ENCODE results near the gene MRPL49. TPM values are rescaled to one million over a fixed set of nuclear protein-coding genes. Genes with fewer than 3 reads are reported as not detected.

MRPL49 gene
- total RNA-seq, 1 experiment from 2014 or later, result 55.9 TPM

- no peak for TF ChIP-seq ZNF232 (CRISPR knock-in tag; IDR thresholded peaks at IDR 0.05)
- TF ChIP-seq RORB (CRISPR knock-in tag; IDR thresholded peaks at IDR 0.05), result no peak
- TF ChIP-seq GABPB1 (CRISPR knock-in tag; IDR thresholded peaks at IDR 0.05), result no peak
- TF ChIP-seq ZNF416 (CRISPR knock-in tag; IDR thresholded peaks at IDR 0.05), result no peak
- TF ChIP-seq E2F4 (CRISPR knock-in tag; IDR thresholded peaks at IDR 0.05; ENCODE audit: borderline replicate concordance, low read depth), result no peak
- TF ChIP-seq ZBTB21 (CRISPR knock-in tag; IDR thresholded peaks at IDR 0.05; ENCODE audit: borderline replicate concordance), result no peak
- TF ChIP-seq, protein P1, sequence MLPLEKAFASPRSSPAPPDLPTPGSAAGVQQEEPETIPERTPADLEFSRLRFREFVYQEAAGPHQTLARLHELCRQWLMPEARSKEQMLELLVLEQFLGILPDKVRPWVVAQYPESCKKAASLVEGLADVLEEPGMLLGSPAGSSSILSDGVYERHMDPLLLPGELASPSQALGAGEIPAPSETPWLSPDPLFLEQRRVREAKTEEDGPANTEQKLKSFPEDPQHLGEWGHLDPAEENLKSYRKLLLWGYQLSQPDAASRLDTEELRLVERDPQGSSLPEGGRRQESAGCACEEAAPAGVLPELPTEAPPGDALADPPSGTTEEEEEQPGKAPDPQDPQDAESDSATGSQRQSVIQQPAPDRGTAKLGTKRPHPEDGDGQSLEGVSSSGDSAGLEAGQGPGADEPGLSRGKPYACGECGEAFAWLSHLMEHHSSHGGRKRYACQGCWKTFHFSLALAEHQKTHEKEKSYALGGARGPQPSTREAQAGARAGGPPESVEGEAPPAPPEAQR (CRISPR knock-in tag; IDR thresholded peaks at IDR 0.05), result no peak
- no peak for TF ChIP-seq PRDM15 (CRISPR knock-in tag; IDR thresholded peaks at IDR 0.05)
- no peak for TF ChIP-seq MYBL2 (CRISPR knock-in tag; IDR thresholded peaks at IDR 0.05)
- no peak for TF ChIP-seq ZNF121 (CRISPR knock-in tag; IDR thresholded peaks at IDR 0.05)
- no peak for TF ChIP-seq CBFB (CRISPR knock-in tag; IDR thresholded peaks at IDR 0.05; ENCODE audit: low read depth)
- TF ChIP-seq ATF1 (CRISPR knock-in tag; IDR thresholded peaks at IDR 0.05), result no peak
- TF ChIP-seq, protein P2, sequence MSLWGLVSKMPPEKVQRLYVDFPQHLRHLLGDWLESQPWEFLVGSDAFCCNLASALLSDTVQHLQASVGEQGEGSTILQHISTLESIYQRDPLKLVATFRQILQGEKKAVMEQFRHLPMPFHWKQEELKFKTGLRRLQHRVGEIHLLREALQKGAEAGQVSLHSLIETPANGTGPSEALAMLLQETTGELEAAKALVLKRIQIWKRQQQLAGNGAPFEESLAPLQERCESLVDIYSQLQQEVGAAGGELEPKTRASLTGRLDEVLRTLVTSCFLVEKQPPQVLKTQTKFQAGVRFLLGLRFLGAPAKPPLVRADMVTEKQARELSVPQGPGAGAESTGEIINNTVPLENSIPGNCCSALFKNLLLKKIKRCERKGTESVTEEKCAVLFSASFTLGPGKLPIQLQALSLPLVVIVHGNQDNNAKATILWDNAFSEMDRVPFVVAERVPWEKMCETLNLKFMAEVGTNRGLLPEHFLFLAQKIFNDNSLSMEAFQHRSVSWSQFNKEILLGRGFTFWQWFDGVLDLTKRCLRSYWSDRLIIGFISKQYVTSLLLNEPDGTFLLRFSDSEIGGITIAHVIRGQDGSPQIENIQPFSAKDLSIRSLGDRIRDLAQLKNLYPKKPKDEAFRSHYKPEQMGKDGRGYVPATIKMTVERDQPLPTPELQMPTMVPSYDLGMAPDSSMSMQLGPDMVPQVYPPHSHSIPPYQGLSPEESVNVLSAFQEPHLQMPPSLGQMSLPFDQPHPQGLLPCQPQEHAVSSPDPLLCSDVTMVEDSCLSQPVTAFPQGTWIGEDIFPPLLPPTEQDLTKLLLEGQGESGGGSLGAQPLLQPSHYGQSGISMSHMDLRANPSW (CRISPR knock-in tag; conservative IDR thresholded peaks at IDR 0.05; ENCODE audit: low read depth), result no peak
- TF ChIP-seq TEAD1 (CRISPR knock-in tag; IDR thresholded peaks at IDR 0.05), result no peak
- no peak for TF ChIP-seq IRF1 (CRISPR knock-in tag; IDR thresholded peaks at IDR 0.05)
- TF ChIP-seq, protein P3, sequence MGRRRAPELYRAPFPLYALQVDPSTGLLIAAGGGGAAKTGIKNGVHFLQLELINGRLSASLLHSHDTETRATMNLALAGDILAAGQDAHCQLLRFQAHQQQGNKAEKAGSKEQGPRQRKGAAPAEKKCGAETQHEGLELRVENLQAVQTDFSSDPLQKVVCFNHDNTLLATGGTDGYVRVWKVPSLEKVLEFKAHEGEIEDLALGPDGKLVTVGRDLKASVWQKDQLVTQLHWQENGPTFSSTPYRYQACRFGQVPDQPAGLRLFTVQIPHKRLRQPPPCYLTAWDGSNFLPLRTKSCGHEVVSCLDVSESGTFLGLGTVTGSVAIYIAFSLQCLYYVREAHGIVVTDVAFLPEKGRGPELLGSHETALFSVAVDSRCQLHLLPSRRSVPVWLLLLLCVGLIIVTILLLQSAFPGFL (CRISPR knock-in tag; IDR thresholded peaks at IDR 0.05; ENCODE audit: borderline replicate concordance), result no peak
- TF ChIP-seq NR1H2 (CRISPR knock-in tag; IDR thresholded peaks at IDR 0.05), result no peak
- TF ChIP-seq, protein P4, sequence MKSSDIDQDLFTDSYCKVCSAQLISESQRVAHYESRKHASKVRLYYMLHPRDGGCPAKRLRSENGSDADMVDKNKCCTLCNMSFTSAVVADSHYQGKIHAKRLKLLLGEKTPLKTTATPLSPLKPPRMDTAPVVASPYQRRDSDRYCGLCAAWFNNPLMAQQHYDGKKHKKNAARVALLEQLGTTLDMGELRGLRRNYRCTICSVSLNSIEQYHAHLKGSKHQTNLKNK (CRISPR knock-in tag; IDR thresholded peaks at IDR 0.05), result no peak
- TF ChIP-seq, protein P5, sequence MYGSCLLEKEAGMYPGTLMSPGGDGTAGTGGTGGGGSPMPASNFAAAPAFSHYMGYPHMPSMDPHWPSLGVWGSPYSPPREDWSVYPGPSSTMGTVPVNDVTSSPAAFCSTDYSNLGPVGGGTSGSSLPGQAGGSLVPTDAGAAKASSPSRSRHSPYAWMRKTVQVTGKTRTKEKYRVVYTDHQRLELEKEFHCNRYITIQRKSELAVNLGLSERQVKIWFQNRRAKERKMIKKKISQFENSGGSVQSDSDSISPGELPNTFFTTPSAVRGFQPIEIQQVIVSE (CRISPR knock-in tag; IDR thresholded peaks at IDR 0.05; ENCODE audit: borderline replicate concordance), result no peak
- no peak for TF ChIP-seq ZNF317 (CRISPR knock-in tag; IDR thresholded peaks at IDR 0.05; ENCODE audit: borderline replicate concordance, low read depth)
- Mint-ChIP-seq H3K4me3 (no peak overlapping the region), H3K9me3 (no peaks in the 10 kb centered on the region), H3K27ac (no peak overlapping the region), H3K4me1 (peaks cover 14% of the 10 kb centered on the region), H3K36me3 (no peaks in the 10 kb centered on the region), H3K27me3 (ENCODE audit: low read depth) (no peaks in the 10 kb centered on the region)
- ChIA-PET POLR2A (interaction anchor here (0.7 kb wide), 2 partner anchors 13 to 388 kb away, joined by 3 read pairs; no protein-coding TSS in a partner anchor), CTCF (no interaction called here)
- ATAC-seq (no peak), DNase-seq (ENCODE audit: low spot score) (no peak)
Observed at GRCh38 chr11:65167656-65168055, 45.5 kb downstream of the MRPL49 start.

Data from WTC11 (cell line).